Measurements from ENCODE around the gene LPIN1. TPM values are rescaled to one million over a fixed set of nuclear protein-coding genes. Genes with fewer than 3 reads are reported as not detected.
A peak's percentile ranks its signal among the peaks of the same experiment; 100 is the strongest.

The LPIN1 gene
- polyA plus RNA-seq, 2 of the 4 experiments (the other 2 are of a cell fraction): 19.2 to 27.5 TPM

- POLR2A ChIA-PET: no interaction called here
- CTCF ChIA-PET: interaction anchor here (0.7 to 1.2 kb wide), 3 partner anchors 8 to 1182 kb away, joined by 3 to 5 read pairs (median 3); no protein-coding TSS in a partner anchor
- Histone ChIP-seq H3K9me3 (no peaks in the 10 kb centered on the region), H3K27ac (no peak overlapping the region), H3K4me3 (no peak overlapping the region), H3K4me2 (no peak overlapping the region), H3K4me1 (peaks cover 11% of the 10 kb centered on the region)
- ATAC-seq (no peak), DNase-seq (ENCODE audit: low read depth in 1 of 2, low spot score in 1 of 2) (no peak), FAIRE-seq (no peak)
- TF ChIP-seq MAFK (IDR thresholded peaks at IDR 0.05; ENCODE audit: partially characterized antibody) (peak; percentile 81), CHD2 (IDR thresholded peaks at IDR 0.05; ENCODE audit: low read length, partially characterized antibody) (no peak), MAZ (IDR thresholded peaks at IDR 0.05; ENCODE audit: borderline replicate concordance, low read depth, low read length) (no peak), POLR2A (IDR thresholded peaks at IDR 0.05; ENCODE audit: low read length) (0 out of 2 replicates have a peak, but pooled peaks have one; percentile 9)
- TF ChIP-seq, protein P1, sequence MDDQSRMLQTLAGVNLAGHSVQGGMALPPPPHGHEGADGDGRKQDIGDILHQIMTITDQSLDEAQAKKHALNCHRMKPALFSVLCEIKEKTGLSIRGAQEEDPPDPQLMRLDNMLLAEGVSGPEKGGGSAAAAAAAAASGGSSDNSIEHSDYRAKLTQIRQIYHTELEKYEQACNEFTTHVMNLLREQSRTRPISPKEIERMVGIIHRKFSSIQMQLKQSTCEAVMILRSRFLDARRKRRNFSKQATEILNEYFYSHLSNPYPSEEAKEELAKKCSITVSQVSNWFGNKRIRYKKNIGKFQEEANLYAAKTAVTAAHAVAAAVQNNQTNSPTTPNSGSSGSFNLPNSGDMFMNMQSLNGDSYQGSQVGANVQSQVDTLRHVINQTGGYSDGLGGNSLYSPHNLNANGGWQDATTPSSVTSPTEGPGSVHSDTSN (IDR thresholded peaks at IDR 0.05): no peak
- TF ChIP-seq, protein P2, sequence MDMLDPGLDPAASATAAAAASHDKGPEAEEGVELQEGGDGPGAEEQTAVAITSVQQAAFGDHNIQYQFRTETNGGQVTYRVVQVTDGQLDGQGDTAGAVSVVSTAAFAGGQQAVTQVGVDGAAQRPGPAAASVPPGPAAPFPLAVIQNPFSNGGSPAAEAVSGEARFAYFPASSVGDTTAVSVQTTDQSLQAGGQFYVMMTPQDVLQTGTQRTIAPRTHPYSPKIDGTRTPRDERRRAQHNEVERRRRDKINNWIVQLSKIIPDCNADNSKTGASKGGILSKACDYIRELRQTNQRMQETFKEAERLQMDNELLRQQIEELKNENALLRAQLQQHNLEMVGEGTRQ (IDR thresholded peaks at IDR 0.05): no peak
- TF ChIP-seq, protein P3, sequence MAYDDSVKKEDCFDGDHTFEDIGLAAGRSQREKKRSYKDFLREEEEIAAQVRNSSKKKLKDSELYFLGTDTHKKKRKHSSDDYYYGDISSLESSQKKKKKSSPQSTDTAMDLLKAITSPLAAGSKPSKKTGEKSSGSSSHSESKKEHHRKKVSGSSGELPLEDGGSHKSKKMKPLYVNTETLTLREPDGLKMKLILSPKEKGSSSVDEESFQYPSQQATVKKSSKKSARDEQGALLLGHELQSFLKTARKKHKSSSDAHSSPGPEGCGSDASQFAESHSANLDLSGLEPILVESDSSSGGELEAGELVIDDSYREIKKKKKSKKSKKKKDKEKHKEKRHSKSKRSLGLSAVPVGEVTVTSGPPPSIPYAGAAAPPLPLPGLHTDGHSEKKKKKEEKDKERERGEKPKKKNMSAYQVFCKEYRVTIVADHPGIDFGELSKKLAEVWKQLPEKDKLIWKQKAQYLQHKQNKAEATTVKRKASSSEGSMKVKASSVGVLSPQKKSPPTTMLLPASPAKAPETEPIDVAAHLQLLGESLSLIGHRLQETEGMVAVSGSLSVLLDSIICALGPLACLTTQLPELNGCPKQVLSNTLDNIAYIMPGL (CRISPR knock-in tag; IDR thresholded peaks at IDR 0.05; ENCODE audit: borderline replicate concordance): no peak
- TF ChIP-seq, protein P4, sequence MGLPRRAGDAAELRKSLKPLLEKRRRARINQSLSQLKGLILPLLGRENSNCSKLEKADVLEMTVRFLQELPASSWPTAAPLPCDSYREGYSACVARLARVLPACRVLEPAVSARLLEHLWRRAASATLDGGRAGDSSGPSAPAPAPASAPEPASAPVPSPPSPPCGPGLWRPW (IDR thresholded peaks at IDR 0.05): no peak
- 93% methylated on average over 16 of the region's 16 CpGs for WGBS (ENCODE audit: missing lambda C conversion rate)
Observed at GRCh38 chr2:11824901-11825828, 78.7 kb downstream of the LPIN1 start.

DNA sequence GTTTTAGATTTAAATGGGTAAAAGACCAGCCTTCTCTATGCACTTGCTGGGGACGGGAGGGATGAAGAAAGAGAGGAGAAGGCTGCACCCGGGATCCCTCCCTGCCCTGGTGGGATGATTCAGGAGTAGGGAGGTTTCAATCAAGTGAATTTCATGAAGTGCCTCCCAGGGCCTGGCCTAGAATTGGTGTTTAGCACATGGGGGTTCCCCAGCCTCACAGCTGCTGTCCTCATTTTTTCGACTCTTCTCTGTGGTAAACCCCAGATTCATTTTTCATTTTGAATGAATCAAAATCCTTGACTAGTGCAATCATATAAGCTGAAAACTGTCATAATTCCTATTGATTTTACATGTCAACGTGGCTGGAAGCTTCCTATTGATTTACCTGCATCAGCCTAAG is 81.1 kb downstream of the LPIN1 start:
- ATAC-seq (no peak), DNase-seq (ENCODE audit: low read depth in 1 of 2, low spot score in 1 of 2) (no peak), FAIRE-seq (no peak)
- Histone ChIP-seq H3K4me3 (no peak overlapping the region), H3K9me3 (no peaks in the 10 kb centered on the region), H3K4me2 (no peak overlapping the region), H3K4me1 (peaks cover 16% of the 10 kb centered on the region), H3K27ac (no peak overlapping the region)
- ChIA-PET POLR2A (no interaction called here), CTCF (interaction anchor here (0.9 to 3.7 kb wide), 4 partner anchors 45 to 1179 kb away, joined by 3 to 36 read pairs (median 12); no protein-coding TSS in a partner anchor)
- WGBS (ENCODE audit: missing lambda C conversion rate): 79% methylated on average over 4 of the region's 4 CpGs
- TF ChIP-seq FOSL2 (IDR thresholded peaks at IDR 0.05) (no peak), FOSL2 (CRISPR knock-in tag; IDR thresholded peaks at IDR 0.05) (no peak), BHLHE40 (IDR thresholded peaks at IDR 0.05; ENCODE audit: low read depth, low read length) (no peak), HOXB13 (CRISPR knock-in tag; IDR thresholded peaks at IDR 0.05; ENCODE audit: low read depth) (no peak)

GRCh38 chr2:11828933-11829323 is 82.5 kb downstream of the LPIN1 start:
- DNase-seq (ENCODE audit: low read depth in 1 of 2, low spot score in 1 of 2) (no peak), ATAC-seq (no peak), FAIRE-seq (no peak)
- 93% methylated on average over 3 of the region's 3 CpGs for WGBS (ENCODE audit: missing lambda C conversion rate)
- TF ChIP-seq, protein P3 (CRISPR knock-in tag; IDR thresholded peaks at IDR 0.05; ENCODE audit: borderline replicate concordance): no peak
- TF ChIP-seq NR3C1 (IDR thresholded peaks at IDR 0.05): no peak
- TF ChIP-seq, protein P5, sequence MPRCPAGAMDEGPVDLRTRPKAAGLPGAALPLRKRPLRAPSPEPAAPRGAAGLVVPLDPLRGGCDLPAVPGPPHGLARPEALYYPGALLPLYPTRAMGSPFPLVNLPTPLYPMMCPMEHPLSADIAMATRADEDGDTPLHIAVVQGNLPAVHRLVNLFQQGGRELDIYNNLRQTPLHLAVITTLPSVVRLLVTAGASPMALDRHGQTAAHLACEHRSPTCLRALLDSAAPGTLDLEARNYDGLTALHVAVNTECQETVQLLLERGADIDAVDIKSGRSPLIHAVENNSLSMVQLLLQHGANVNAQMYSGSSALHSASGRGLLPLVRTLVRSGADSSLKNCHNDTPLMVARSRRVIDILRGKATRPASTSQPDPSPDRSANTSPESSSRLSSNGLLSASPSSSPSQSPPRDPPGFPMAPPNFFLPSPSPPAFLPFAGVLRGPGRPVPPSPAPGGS (IDR thresholded peaks at IDR 0.05): no peak
- TF ChIP-seq MAX (IDR thresholded peaks at IDR 0.05): no peak
- TF ChIP-seq, protein P6, sequence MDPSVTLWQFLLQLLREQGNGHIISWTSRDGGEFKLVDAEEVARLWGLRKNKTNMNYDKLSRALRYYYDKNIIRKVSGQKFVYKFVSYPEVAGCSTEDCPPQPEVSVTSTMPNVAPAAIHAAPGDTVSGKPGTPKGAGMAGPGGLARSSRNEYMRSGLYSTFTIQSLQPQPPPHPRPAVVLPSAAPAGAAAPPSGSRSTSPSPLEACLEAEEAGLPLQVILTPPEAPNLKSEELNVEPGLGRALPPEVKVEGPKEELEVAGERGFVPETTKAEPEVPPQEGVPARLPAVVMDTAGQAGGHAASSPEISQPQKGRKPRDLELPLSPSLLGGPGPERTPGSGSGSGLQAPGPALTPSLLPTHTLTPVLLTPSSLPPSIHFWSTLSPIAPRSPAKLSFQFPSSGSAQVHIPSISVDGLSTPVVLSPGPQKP (IDR thresholded peaks at IDR 0.05; ENCODE audit: low read depth, low read length): no peak
- TF ChIP-seq FOSB (CRISPR knock-in tag; IDR thresholded peaks at IDR 0.05): no peak
- H3K4me1 ChIP-seq: peaks cover 16% of the 10 kb centered on the region
- no peak overlapping the region for H3K4me3 ChIP-seq
- ChIA-PET POLR2A (no interaction called here), CTCF (interaction anchor here (0.6 to 3.7 kb wide), 17 partner anchors 12 to 1180 kb away, joined by 3 to 36 read pairs (median 3); no protein-coding TSS in a partner anchor)
- H3K4me2 ChIP-seq: peak overlapping the region; percentile 85; the same call in 1 of the 3 replicates
- peak overlapping the region in 1 of 2 experiments; percentile 77; a peak in 3 of 6 replicates for H3K27ac ChIP-seq
- no peaks in the 10 kb centered on the region for H3K9me3 ChIP-seq

Measured in A549 (cell line).